Endothelial cell of umbilical vein (primary cell): ENCODE measurements around the gene ABHD10. TPM values are rescaled to one million over a fixed set of nuclear protein-coding genes. Genes with fewer than 3 reads are reported as not detected.
A peak's percentile ranks its signal among the peaks of the same experiment; 100 is the strongest.

Experiments
- BruUV-seq: library from RNA; stranded (reverse); fragments of 400-500 nt; replicated peaks from 2 replicates; lab custom pipeline; 2021; lab: Mats Ljungman, UMichigan
- CTCF ChIA-PET: fragments of 300-600, 350-600 bp; sonication (Branson Sonifier 250); formaldehyde crosslinking; loops from one replicate; lab custom pipeline; 2021; ENCODE audit warnings: antibody characterized with exemption, inconsistent platforms; lab: Charles Lee
- POLR2A ChIA-PET: fragments of 300-600, 350-600 bp; sonication (Branson Sonifier 250); formaldehyde crosslinking; loops from one replicate; lab custom pipeline; 2021; ENCODE audit warnings: antibody characterized with exemption, inconsistent platforms; lab: Charles Lee
- DNase-seq: peaks from one replicate; pipeline ENCODE4 v3.0.0-alpha.2; 2011; ENCODE audit warnings: low read depth, low spot score
- FAIRE-seq: peaks from 2 replicates; lab custom pipeline; 2011; peaks lifted over from hg19 to GRCh38; lab: Jason Lieb, UNC
- H2AFZ ChIP-seq: 2 replicates; pipeline ENCODE4 v1.6.0; 2012; ENCODE audit warnings: low read depth, low read length, control low read depth, inconsistent platforms
- H3K27ac ChIP-seq: 2 replicates; pipeline ENCODE4 v1.5.1; 2011; ENCODE audit warnings: low read depth, mild to moderate bottlenecking, control low read depth, low read length, moderate library complexity; ENCODE audit not compliant: insufficient read depth
- H3K27me3 ChIP-seq, 2 experiments: 2 replicates each; pipeline versions ENCODE4 v1.6.0 to v1.6.1; 2011; ENCODE audit warnings: low read length in 2 of 2, mixed read lengths in 1 of 2; ENCODE audit not compliant: control insufficient read depth in 2 of 2, insufficient read depth in 2 of 2
- H3K36me3 ChIP-seq, 2 experiments: 2 replicates in 1 of 2; 3 replicates in 1 of 2; pipeline ENCODE4 v1.5.1; 2011; ENCODE audit warnings: low read length in 2 of 2, mild to moderate bottlenecking in 1 of 2, moderate library complexity in 1 of 2; ENCODE audit not compliant: control insufficient read depth in 2 of 2, insufficient read depth in 2 of 2; ENCODE audit errors: extremely low read depth in 1 of 2
- H3K4me1 ChIP-seq: 3 replicates; pipeline ENCODE4 v1.5.1; 2011; ENCODE audit warnings: mild to moderate bottlenecking, low read length; ENCODE audit not compliant: control insufficient read depth, insufficient read depth; ENCODE audit errors: extremely low read depth
- H3K4me2 ChIP-seq: 2 replicates; pipeline ENCODE4 v1.6.1; 2011; ENCODE audit warnings: low read length, control low read depth, mixed read lengths; ENCODE audit not compliant: insufficient read depth
- H3K4me3 ChIP-seq, 3 experiments: fragments of 200-600 bp in 1 of 3; sonication (generic), shearing (Covaris generic) in 1 of 3; replicated peaks in 1 of 3; 2 replicates each; pipeline ENCODE4 v1.5.1; 2011 to 2016; ENCODE audit warnings: control low read depth in 3 of 3, low read length in 3 of 3, mild to moderate bottlenecking in 2 of 3, inconsistent platforms in 1 of 3, low read depth in 1 of 3, moderate library complexity in 1 of 3; ENCODE audit not compliant: insufficient read depth in 1 of 3
- H3K79me2 ChIP-seq: 2 replicates; pipeline ENCODE4 v1.6.0; 2012; ENCODE audit warnings: low read length, inconsistent platforms; ENCODE audit not compliant: control insufficient read depth, insufficient read depth
- H3K9ac ChIP-seq: replicated peaks from 2 replicates; pipeline ENCODE3; 2011; ENCODE audit warnings: low read length, control low read depth; ENCODE audit not compliant: insufficient read depth; ENCODE audit errors: extremely low read depth
- H3K9me1 ChIP-seq: replicated peaks from 3 replicates; pipeline ENCODE4 v1.6.0; 2011; ENCODE audit warnings: mild to moderate bottlenecking, low read length; ENCODE audit not compliant: control insufficient read depth, insufficient read depth; ENCODE audit errors: extremely low read depth
- H3K9me3 ChIP-seq: replicated peaks from 2 replicates; pipeline ENCODE4 v1.5.1; 2012; ENCODE audit warnings: low read length, inconsistent platforms; ENCODE audit not compliant: control insufficient read depth, insufficient read depth
- H4K20me1 ChIP-seq: replicated peaks from 2 replicates; pipeline ENCODE3; 2011; ENCODE audit warnings: mild to moderate bottlenecking, low read length; ENCODE audit not compliant: control insufficient read depth, insufficient read depth; ENCODE audit errors: extremely low read depth
- CTCF ChIP-seq, 2 donors: IDR thresholded peaks; 1 replicate in 1 of 2; 2 replicates in 1 of 2; pipeline ENCODE4 v1.5.1; 2011; ENCODE audit warnings: low read length in 2 of 2, mild to moderate bottlenecking in 2 of 2, moderate library complexity in 2 of 2, control low read depth in 1 of 2, inconsistent platforms in 1 of 2, low read depth in 1 of 2; ENCODE audit not compliant: insufficient read depth in 1 of 2; ENCODE audit errors: extremely low read depth in 1 of 2
- EZH2 ChIP-seq: IDR thresholded peaks from 2 replicates; pipeline ENCODE4 v1.6.1; 2012; ENCODE audit warnings: borderline replicate concordance, low read depth, mild to moderate bottlenecking, moderate library complexity, low read length, inconsistent platforms; ENCODE audit not compliant: severe bottlenecking
- FOS ChIP-seq: IDR thresholded peaks from 2 replicates; pipeline ENCODE4 v1.6.1; 2011; ENCODE audit warnings: mild to moderate bottlenecking, low read length, moderate library complexity, borderline replicate concordance; ENCODE audit not compliant: insufficient read depth
- GATA2 ChIP-seq: IDR thresholded peaks from 2 replicates; pipeline ENCODE4 v1.7.0; 2011; ENCODE audit warnings: low read depth, mild to moderate bottlenecking, moderate library complexity, mixed read lengths, low read length; ENCODE audit not compliant: insufficient read length, insufficient read depth
- JUN ChIP-seq: IDR thresholded peaks from 2 replicates; pipeline ENCODE4 v1.6.1; 2011; ENCODE audit warnings: borderline replicate concordance, low read depth; ENCODE audit not compliant: insufficient read length, insufficient read depth
- MAX ChIP-seq: IDR thresholded peaks from 2 replicates; pipeline ENCODE4 v1.6.1; 2011; ENCODE audit not compliant: insufficient read depth, insufficient read length
- MYC ChIP-seq: IDR thresholded peaks from one replicate; pipeline ENCODE4 v1.6.1; 2011; ENCODE audit warnings: mild to moderate bottlenecking, low read depth, low read length
- POLR2A ChIP-seq: IDR thresholded peaks from 2 replicates; pipeline ENCODE4 v1.6.1; 2012; ENCODE audit warnings: low read depth, mild to moderate bottlenecking, control low read depth, low read length
- POLR2AphosphoS5 ChIP-seq: IDR thresholded peaks from 2 replicates; pipeline ENCODE4 v1.6.1; 2012; ENCODE audit warnings: low read depth, mild to moderate bottlenecking, control low read depth, low read length, moderate library complexity; ENCODE audit not compliant: insufficient read depth
- dilution Hi-C: fragments of 300-500 bp; cut with MboI; formaldehyde crosslinking; loops from one replicate; pipeline ENCODE4 v1.15.0; 2019; ENCODE audit warnings: low sequenced_read_pairs; ENCODE audit not compliant: extremely low pct_ligation_motif_present
- intact Hi-C: fragments of 100-400 bp; cut with micrococcal nuclease; formaldehyde crosslinking; loops from one replicate; pipeline ENCODE4 v1.10.0; 2022
- polyA plus RNA-seq, 4 experiments: library from polyadenylated mRNA; depleted of rRNA in 3 of 4; stranded (reverse) in 3 of 4; unstranded in 1 of 4; fragments of >200 nt; gene quantifications; 2 replicates each; pipeline versions ENCODE4 v1.2.1 to v1.2.3, GENCODE V29; 2011 to 2012; ENCODE audit warnings: missing spikeins in 1 of 4
- total RNA-seq: library from RNA; stranded (reverse); gene quantifications from 2 replicates; pipeline ENCODE4 v1.2.3, GENCODE V29; 2021

ABHD10 gene
- total and polyA plus RNA-seq, 2 donors (not counting 3 experiments of a cell fraction or from before 2014, with no cell fraction given), result 10.0 to 37.0 TPM

- no peaks in the 10 kb centered on the region for H4K20me1 ChIP-seq
- H3K9me1 ChIP-seq, result no peaks in the 10 kb centered on the region
- peak overlapping the region; percentile 57 for H3K27ac ChIP-seq
- TF ChIP-seq GATA2, result peak; percentile 10
- no peak for TF ChIP-seq MYC
- H3K79me2 ChIP-seq, result no peaks in the 10 kb centered on the region
- no TSS peak for BruUV-seq
- POLR2A ChIA-PET, result interaction anchor here (0.9 to 1.8 kb wide), 6 partner anchors 10 to 41 kb away, joined by 4 to 8 read pairs (median 5); partner anchors contain the start of gene ABHD10
- peak overlapping the region; percentile 45 for H3K9ac ChIP-seq
- peaks cover 6 to 12% of the 10 kb centered on the region in 2 experiments for H3K36me3 ChIP-seq
- intact Hi-C loops, result loop anchor here (1.0 kb wide), 5 partner anchors 10 to 40 kb away; no protein-coding TSS in a partner anchor
- no peaks in the 10 kb centered on the region for H3K9me3 ChIP-seq
- FAIRE-seq (peak; percentile 78), DNase-seq (peak; percentile 91)
- no peak overlapping the region for H3K4me3 ChIP-seq
- dilution Hi-C loops, result no loop called here
- no peaks in the 10 kb centered on the region for H3K27me3 ChIP-seq
- peak overlapping the region; percentile 35 for H3K4me2 ChIP-seq
- CTCF ChIA-PET, result interaction anchor here (0.7 to 4.4 kb wide), 15 partner anchors 10 to 288 kb away, joined by 3 to 26 read pairs (median 4); no protein-coding TSS in a partner anchor
- peaks cover 28% of the 10 kb centered on the region for H3K4me1 ChIP-seq
- H2AFZ ChIP-seq, result no peak overlapping the region
Measured at GRCh38 chr3:111956995-111957734, 21.7 kb upstream of the ABHD10 start.

DNA sequence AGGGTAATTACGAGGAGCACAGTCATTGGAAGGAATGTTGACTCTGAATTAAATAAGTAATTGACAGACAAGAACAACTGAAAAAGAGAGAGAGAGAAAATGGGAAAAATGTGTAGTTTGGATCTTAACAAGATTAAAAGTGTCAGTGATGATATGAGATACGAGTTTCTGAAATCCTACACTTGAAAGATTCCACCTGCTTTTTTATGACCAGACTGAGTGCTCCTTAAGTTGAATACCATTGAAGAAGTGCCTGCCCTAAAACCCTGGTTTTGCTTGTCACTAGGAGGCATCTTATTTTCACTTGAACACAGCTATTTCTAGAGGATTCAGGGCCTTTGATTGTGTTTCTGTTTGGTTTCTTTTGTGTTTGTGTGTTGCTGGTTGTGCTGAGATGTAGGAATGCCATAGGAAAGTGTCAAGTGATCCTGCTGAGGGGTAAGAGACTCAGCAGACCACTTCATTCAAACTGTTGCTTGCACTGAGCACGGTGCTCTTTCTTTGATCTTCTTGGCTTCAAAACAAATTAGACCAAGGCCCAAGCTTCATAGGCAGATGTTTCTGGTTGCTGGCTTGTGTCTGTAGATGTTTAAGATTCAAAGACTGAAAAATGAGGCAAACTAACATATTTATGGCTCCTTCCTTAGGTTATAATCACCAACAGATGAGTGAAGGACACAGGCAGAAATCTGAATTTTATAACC is 17.2 kb upstream of the ABHD10 start:
- dilution Hi-C loops (no loop called here), intact Hi-C loops (no loop called here)
- Histone ChIP-seq H3K79me2 (no peaks in the 10 kb centered on the region), H3K9me3 (no peaks in the 10 kb centered on the region), H3K4me1 (peaks cover 34% of the 10 kb centered on the region), H3K9me1 (no peaks in the 10 kb centered on the region), H3K27me3 (no peaks in the 10 kb centered on the region), H2AFZ (no peak overlapping the region), H3K27ac (no peak overlapping the region), H4K20me1 (no peaks in the 10 kb centered on the region), H3K4me3 (no peak overlapping the region), H3K9ac (no peak overlapping the region), H3K36me3 (peaks cover 2 to 8% of the 10 kb centered on the region in 2 experiments), H3K4me2 (no peak overlapping the region)
- no peak for DNase-seq
- FAIRE-seq, result no peak
- TF ChIP-seq POLR2A (no peak), POLR2AphosphoS5 (no peak), GATA2 (no peak), JUN (no peak), CTCF (IDR thresholded peaks at IDR 0.05; ENCODE audit: extremely low read depth in 1 of 2, insufficient read depth in 1 of 2, low read depth in 1 of 2, low read length in 2 of 2) (no peak), FOS (no peak), MAX (no peak), MYC (no peak), EZH2 (no peak)
- POLR2A ChIA-PET, result no interaction called here
- no TSS peak for BruUV-seq
- CTCF ChIA-PET, result interaction anchor here (1.1 to 3.5 kb wide), 8 partner anchors 9 to 293 kb away, joined by 3 to 10 read pairs (median 6); no protein-coding TSS in a partner anchor
